ENCODE measurements around the gene TENM3.

DNA sequence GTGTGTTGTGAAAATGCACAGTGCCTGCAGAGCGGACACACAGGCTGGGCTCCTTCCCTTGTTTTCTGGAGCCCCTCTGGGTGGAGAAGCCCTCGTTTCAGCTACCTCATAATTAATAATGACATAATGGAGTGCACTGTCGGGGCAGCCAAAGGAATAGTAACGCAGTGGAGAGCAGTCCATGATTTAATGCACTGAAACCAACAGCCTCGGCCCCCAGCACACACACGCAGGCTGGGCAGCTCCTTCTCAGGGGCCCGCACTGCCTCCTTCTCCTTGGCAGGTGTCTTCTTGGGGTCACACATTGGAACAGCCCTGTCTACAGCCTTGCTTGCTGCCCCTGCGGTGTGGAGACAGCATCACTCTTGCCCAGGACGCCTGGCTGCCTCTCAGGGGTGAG lies 584.8 kb downstream of the TENM3 start:
- TF ChIP-seq, protein P1, sequence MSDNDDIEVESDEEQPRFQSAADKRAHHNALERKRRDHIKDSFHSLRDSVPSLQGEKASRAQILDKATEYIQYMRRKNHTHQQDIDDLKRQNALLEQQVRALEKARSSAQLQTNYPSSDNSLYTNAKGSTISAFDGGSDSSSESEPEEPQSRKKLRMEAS (IDR thresholded peaks at IDR 0.05; ENCODE audit: insufficient read depth, insufficient read length), result no peak
- TF ChIP-seq, protein P2, sequence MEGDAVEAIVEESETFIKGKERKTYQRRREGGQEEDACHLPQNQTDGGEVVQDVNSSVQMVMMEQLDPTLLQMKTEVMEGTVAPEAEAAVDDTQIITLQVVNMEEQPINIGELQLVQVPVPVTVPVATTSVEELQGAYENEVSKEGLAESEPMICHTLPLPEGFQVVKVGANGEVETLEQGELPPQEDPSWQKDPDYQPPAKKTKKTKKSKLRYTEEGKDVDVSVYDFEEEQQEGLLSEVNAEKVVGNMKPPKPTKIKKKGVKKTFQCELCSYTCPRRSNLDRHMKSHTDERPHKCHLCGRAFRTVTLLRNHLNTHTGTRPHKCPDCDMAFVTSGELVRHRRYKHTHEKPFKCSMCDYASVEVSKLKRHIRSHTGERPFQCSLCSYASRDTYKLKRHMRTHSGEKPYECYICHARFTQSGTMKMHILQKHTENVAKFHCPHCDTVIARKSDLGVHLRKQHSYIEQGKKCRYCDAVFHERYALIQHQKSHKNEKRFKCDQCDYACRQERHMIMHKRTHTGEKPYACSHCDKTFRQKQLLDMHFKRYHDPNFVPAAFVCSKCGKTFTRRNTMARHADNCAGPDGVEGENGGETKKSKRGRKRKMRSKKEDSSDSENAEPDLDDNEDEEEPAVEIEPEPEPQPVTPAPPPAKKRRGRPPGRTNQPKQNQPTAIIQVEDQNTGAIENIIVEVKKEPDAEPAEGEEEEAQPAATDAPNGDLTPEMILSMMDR (IDR thresholded peaks at IDR 0.05; ENCODE audit: extremely low read depth in 1 of 2, insufficient read depth in 1 of 2, low read depth in 1 of 2, low read length in 2 of 2), result no peak
- TF ChIP-seq POLR2A (IDR thresholded peaks at IDR 0.05; ENCODE audit: low read depth, low read length) (no peak), POLR2AphosphoS5 (IDR thresholded peaks at IDR 0.05; ENCODE audit: insufficient read depth, low read depth, low read length) (no peak), JUN (IDR thresholded peaks at IDR 0.05; ENCODE audit: borderline replicate concordance, insufficient read depth, insufficient read length, low read depth) (no peak), MYC (IDR thresholded peaks at IDR 0.05; ENCODE audit: low read depth, low read length) (no peak), EZH2 (IDR thresholded peaks at IDR 0.05; ENCODE audit: borderline replicate concordance, low read depth, low read length, severe bottlenecking) (no peak), FOS (IDR thresholded peaks at IDR 0.05; ENCODE audit: borderline replicate concordance, insufficient read depth, low read length) (no peak), GATA2 (IDR thresholded peaks at IDR 0.05; ENCODE audit: insufficient read depth, insufficient read length, low read depth, low read length) (no peak)
